Activated CD8-positive, alpha-beta memory T cell treated with anti-CD3 and anti-CD28 coated beads for 4 hours (primary cell): ENCODE data around the gene CFAP54.
"Not testable (repeated sequence)": the region's sequence is repeated elsewhere in the genome, so short reads cannot be mapped to it uniquely, and the experiment has no call there.

Source experiments
- DNase-seq, 2 donors: peaks; one replicate each; pipeline ENCODE4 v3.0.0-alpha.2; 2020; ENCODE audit warnings: low read depth in 2 of 2

CFAP54 gene

GRCh38 chr12:96514328-96514727 lies 25.0 kb downstream of the CFAP54 start:
- no peak for DNase-seq

GRCh38 chr12:96516472-96517430 lies 27.4 kb downstream of the CFAP54 start:
- peak; percentile 69 to 71 for DNase-seq

GRCh38 chr12:96520767-96521166 lies 31.4 kb downstream of the CFAP54 start:
- DNase-seq, result no peak

GRCh38 chr12:96521895-96522682 lies 32.7 kb downstream of the CFAP54 start:
- no peak for DNase-seq

- DNase-seq, result no peak
These were observed 33.3 kb downstream of the CFAP54 start for GRCh38 chr12:96522690-96523089.

- no peak for DNase-seq
These were observed 36.7 kb downstream of the CFAP54 start for GRCh38 chr12:96526110-96526509.

- DNase-seq, result no peak
These were observed 40.5 kb downstream of the CFAP54 start for GRCh38 chr12:96529912-96530311.

GRCh38 chr12:96534339-96534738 lies 45.0 kb downstream of the CFAP54 start:
- no peak for DNase-seq

- DNase-seq, result no peak
These were observed 59.0 kb downstream of the CFAP54 start for GRCh38 chr12:96548384-96548783.

- no peak for DNase-seq
These were observed 60.0 kb downstream of the CFAP54 start for GRCh38 chr12:96549341-96549740.

GRCh38 chr12:96570579-96570978 lies 81.2 kb downstream of the CFAP54 start:
- no peak for DNase-seq

- no peak for DNase-seq
These were observed 81.9 kb downstream of the CFAP54 start for GRCh38 chr12:96571101-96571862.

GRCh38 chr12:96578526-96579125 lies 89.2 kb downstream of the CFAP54 start:
- no peak for DNase-seq

GRCh38 chr12:96585977-96586376 lies 96.6 kb downstream of the CFAP54 start:
- no peak for DNase-seq

GRCh38 chr12:96587691-96588090 lies 98.3 kb downstream of the CFAP54 start:
- DNase-seq, result no peak

- DNase-seq, result no peak
These were observed 101.6 kb downstream of the CFAP54 start for GRCh38 chr12:96590970-96591369.

- not testable (repeated sequence) for DNase-seq
These were observed 115.0 kb downstream of the CFAP54 start for GRCh38 chr12:96604374-96604773.

- DNase-seq, result no peak
These were observed 116.3 kb downstream of the CFAP54 start for GRCh38 chr12:96605684-96606083.

GRCh38 chr12:96606134-96606533 lies 116.8 kb downstream of the CFAP54 start:
- no peak for DNase-seq

- no peak for DNase-seq
These were observed 117.3 kb downstream of the CFAP54 start for GRCh38 chr12:96606644-96607043.

- no peak for DNase-seq
These were observed 127.8 kb downstream of the CFAP54 start for GRCh38 chr12:96617178-96617577.

- DNase-seq, result no peak
These were observed 133.8 kb downstream of the CFAP54 start for GRCh38 chr12:96623155-96623554.
